HL-60 (cell line): Measurements from ENCODE around the gene EDEM2.
"Not testable (repeated sequence)": the region's sequence is repeated elsewhere in the genome, so short reads cannot be mapped to it uniquely, and the experiment has no call there.

Experiments
- DNase-seq, 2 experiments: peaks; one replicate each; pipeline ENCODE4 v3.0.0-alpha.2; 2010 to 2020; ENCODE audit warnings: low read depth in 1 of 2, low spot score in 1 of 2
- H3K27ac ChIP-seq: fragments of 250-450 bp; sonication (Bioruptor Pico); replicated peaks from 2 replicates; pipeline ENCODE4 v1.5.1; 2020; ENCODE audit warnings: mild to moderate bottlenecking, moderate library complexity
- H3K27me3 ChIP-seq: fragments of 250-450 bp; sonication (Bioruptor Pico); 2 replicates; pipeline ENCODE4 v1.5.1; 2021; ENCODE audit warnings: mild to moderate bottlenecking, moderate library complexity; ENCODE audit not compliant: insufficient read depth, poor library complexity, severe bottlenecking
- H3K4me3 ChIP-seq: replicated peaks from 2 replicates; pipeline ENCODE4 v1.5.1; 2011; ENCODE audit warnings: mild to moderate bottlenecking, control low read depth, low read length; ENCODE audit not compliant: insufficient read depth
- GABPA ChIP-seq: IDR thresholded peaks from 2 replicates; pipeline ENCODE4 v1.6.1; 2012; ENCODE audit warnings: low read depth
- POLR2AphosphoS5 ChIP-seq: IDR thresholded peaks from 2 replicates; pipeline ENCODE4 v1.6.1; 2012; ENCODE audit warnings: low read depth
- SPI1 ChIP-seq: IDR thresholded peaks from 2 replicates; pipeline ENCODE4 v1.6.1; 2012; ENCODE audit warnings: low read depth, mild to moderate bottlenecking, borderline replicate concordance
- TF ChIP-seq, protein P1 (sequence below): IDR thresholded peaks from one replicate; pipeline ENCODE4 v1.5.1; 2011; ENCODE audit warnings: low read length, control low read depth, inconsistent platforms; ENCODE audit not compliant: insufficient read depth
- TF ChIP-seq, protein P2 (sequence below): IDR thresholded peaks from 2 replicates; pipeline ENCODE4 v1.6.1; 2012; ENCODE audit warnings: low read depth; ENCODE audit not compliant: insufficient replicate concordance

Gene EDEM2

GRCh38 chr20:35167787-35168186, 20.7 kb upstream of the EDEM2 start:
- no peak for DNase-seq
- TF ChIP-seq, protein P1, sequence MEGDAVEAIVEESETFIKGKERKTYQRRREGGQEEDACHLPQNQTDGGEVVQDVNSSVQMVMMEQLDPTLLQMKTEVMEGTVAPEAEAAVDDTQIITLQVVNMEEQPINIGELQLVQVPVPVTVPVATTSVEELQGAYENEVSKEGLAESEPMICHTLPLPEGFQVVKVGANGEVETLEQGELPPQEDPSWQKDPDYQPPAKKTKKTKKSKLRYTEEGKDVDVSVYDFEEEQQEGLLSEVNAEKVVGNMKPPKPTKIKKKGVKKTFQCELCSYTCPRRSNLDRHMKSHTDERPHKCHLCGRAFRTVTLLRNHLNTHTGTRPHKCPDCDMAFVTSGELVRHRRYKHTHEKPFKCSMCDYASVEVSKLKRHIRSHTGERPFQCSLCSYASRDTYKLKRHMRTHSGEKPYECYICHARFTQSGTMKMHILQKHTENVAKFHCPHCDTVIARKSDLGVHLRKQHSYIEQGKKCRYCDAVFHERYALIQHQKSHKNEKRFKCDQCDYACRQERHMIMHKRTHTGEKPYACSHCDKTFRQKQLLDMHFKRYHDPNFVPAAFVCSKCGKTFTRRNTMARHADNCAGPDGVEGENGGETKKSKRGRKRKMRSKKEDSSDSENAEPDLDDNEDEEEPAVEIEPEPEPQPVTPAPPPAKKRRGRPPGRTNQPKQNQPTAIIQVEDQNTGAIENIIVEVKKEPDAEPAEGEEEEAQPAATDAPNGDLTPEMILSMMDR: no peak
- TF ChIP-seq SPI1: no peak
- TF ChIP-seq GABPA: no peak
- TF ChIP-seq, protein P2, sequence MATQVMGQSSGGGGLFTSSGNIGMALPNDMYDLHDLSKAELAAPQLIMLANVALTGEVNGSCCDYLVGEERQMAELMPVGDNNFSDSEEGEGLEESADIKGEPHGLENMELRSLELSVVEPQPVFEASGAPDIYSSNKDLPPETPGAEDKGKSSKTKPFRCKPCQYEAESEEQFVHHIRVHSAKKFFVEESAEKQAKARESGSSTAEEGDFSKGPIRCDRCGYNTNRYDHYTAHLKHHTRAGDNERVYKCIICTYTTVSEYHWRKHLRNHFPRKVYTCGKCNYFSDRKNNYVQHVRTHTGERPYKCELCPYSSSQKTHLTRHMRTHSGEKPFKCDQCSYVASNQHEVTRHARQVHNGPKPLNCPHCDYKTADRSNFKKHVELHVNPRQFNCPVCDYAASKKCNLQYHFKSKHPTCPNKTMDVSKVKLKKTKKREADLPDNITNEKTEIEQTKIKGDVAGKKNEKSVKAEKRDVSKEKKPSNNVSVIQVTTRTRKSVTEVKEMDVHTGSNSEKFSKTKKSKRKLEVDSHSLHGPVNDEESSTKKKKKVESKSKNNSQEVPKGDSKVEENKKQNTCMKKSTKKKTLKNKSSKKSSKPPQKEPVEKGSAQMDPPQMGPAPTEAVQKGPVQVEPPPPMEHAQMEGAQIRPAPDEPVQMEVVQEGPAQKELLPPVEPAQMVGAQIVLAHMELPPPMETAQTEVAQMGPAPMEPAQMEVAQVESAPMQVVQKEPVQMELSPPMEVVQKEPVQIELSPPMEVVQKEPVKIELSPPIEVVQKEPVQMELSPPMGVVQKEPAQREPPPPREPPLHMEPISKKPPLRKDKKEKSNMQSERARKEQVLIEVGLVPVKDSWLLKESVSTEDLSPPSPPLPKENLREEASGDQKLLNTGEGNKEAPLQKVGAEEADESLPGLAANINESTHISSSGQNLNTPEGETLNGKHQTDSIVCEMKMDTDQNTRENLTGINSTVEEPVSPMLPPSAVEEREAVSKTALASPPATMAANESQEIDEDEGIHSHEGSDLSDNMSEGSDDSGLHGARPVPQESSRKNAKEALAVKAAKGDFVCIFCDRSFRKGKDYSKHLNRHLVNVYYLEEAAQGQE: no peak
- no peak for TF ChIP-seq POLR2AphosphoS5
- Histone ChIP-seq H3K27me3 (no peaks in the 10 kb centered on the region), H3K4me3 (no peak overlapping the region), H3K27ac (no peak overlapping the region)

- H3K27ac ChIP-seq: peak overlapping the region; percentile 24; the same call in 1 of the 2 replicates
- H3K4me3 ChIP-seq: no peak overlapping the region
- H3K27me3 ChIP-seq: no peaks in the 10 kb centered on the region
- DNase-seq: peak in 1 of 2 experiments; percentile 28
- TF ChIP-seq, protein P2: no peak
- TF ChIP-seq POLR2AphosphoS5: no peak
- TF ChIP-seq, protein P1: no peak
- no peak for TF ChIP-seq SPI1
- TF ChIP-seq GABPA: no peak
These were observed 19.2 kb upstream of the EDEM2 start for GRCh38 chr20:35166242-35166830.

GRCh38 chr20:35165221-35166185, 18.4 kb upstream of the EDEM2 start:
- Histone ChIP-seq H3K27ac (no peak overlapping the region), H3K4me3 (no peak overlapping the region), H3K27me3 (no peaks in the 10 kb centered on the region)
- TF ChIP-seq SPI1: no peak
- no peak for TF ChIP-seq POLR2AphosphoS5
- DNase-seq: no peak

GRCh38 chr20:35164531-35164930, 17.4 kb upstream of the EDEM2 start:
- H3K4me3 ChIP-seq, DNase-seq, H3K27me3 ChIP-seq, H3K27ac ChIP-seq: not testable (repeated sequence)

GRCh38 chr20:35160341-35160740, 13.2 kb upstream of the EDEM2 start:
- not testable (repeated sequence) for H3K27me3 ChIP-seq, H3K27ac ChIP-seq, DNase-seq, H3K4me3 ChIP-seq
